Neural cell (in vitro differentiated cells): Measurements from ENCODE around the gene PCYT1A.

Experiments
- EP300 ChIP-seq: fragments of 450-650 bp; conservative IDR thresholded peaks from 2 replicates; pipeline ENCODE4 v1.6.1; 2014; ENCODE audit warnings: antibody characterized with exemption, mild to moderate bottlenecking, moderate library complexity; ENCODE audit not compliant: poor library complexity, severe bottlenecking
- EZH2 ChIP-seq: fragments of 200-600, 300-800 bp; shearing (Covaris generic), sonication (generic); IDR thresholded peaks from 2 replicates; pipeline ENCODE4 v1.6.1; 2014; ENCODE audit warnings: antibody characterized with exemption, low read length, borderline replicate concordance, mild to moderate bottlenecking; ENCODE audit not compliant: insufficient read depth, poor library complexity, severe bottlenecking
- MXI1 ChIP-seq: fragments of 450-650 bp; conservative IDR thresholded peaks from 2 replicates; pipeline ENCODE4 v1.6.1; 2014; ENCODE audit warnings: antibody characterized with exemption, mild to moderate bottlenecking; ENCODE audit not compliant: poor library complexity, severe bottlenecking
- POLR2AphosphoS5 ChIP-seq: IDR thresholded peaks from 2 replicates; pipeline ENCODE4 v1.6.1; 2012
- RAD21 ChIP-seq: fragments of 450-650 bp; conservative IDR thresholded peaks from 2 replicates; pipeline ENCODE4 v1.6.1; 2014; ENCODE audit warnings: antibody characterized with exemption, mild to moderate bottlenecking, moderate library complexity
- SMC3 ChIP-seq: fragments of 450-650 bp; conservative IDR thresholded peaks from 2 replicates; pipeline ENCODE4 v1.6.1; 2014; ENCODE audit warnings: antibody characterized with exemption, mild to moderate bottlenecking, moderate library complexity; ENCODE audit not compliant: poor library complexity
- TAF1 ChIP-seq: IDR thresholded peaks from 2 replicates; pipeline ENCODE4 v1.6.1; 2012; ENCODE audit warnings: low read depth
- TF ChIP-seq, protein P1 (sequence below): fragments of 450-650 bp; IDR thresholded peaks from 2 replicates; pipeline ENCODE4 v1.5.1; 2014; ENCODE audit warnings: antibody characterized with exemption, mild to moderate bottlenecking, moderate library complexity; ENCODE audit not compliant: poor library complexity, severe bottlenecking

- TF ChIP-seq EZH2 (no peak), SMC3 (no peak), TAF1 (no peak), POLR2AphosphoS5 (no peak), RAD21 (no peak), MXI1 (no peak), EP300 (no peak)
- TF ChIP-seq, protein P1, sequence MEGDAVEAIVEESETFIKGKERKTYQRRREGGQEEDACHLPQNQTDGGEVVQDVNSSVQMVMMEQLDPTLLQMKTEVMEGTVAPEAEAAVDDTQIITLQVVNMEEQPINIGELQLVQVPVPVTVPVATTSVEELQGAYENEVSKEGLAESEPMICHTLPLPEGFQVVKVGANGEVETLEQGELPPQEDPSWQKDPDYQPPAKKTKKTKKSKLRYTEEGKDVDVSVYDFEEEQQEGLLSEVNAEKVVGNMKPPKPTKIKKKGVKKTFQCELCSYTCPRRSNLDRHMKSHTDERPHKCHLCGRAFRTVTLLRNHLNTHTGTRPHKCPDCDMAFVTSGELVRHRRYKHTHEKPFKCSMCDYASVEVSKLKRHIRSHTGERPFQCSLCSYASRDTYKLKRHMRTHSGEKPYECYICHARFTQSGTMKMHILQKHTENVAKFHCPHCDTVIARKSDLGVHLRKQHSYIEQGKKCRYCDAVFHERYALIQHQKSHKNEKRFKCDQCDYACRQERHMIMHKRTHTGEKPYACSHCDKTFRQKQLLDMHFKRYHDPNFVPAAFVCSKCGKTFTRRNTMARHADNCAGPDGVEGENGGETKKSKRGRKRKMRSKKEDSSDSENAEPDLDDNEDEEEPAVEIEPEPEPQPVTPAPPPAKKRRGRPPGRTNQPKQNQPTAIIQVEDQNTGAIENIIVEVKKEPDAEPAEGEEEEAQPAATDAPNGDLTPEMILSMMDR, result no peak
Observed at GRCh38 chr3:196320137-196320536, 32.6 kb upstream of the PCYT1A start.
